HEK293 (cell line): ENCODE results near the gene SRSF12.

Experiments used
- CTCF ChIA-PET: fragments of 350-600 bp; formaldehyde crosslinking; extraction: SDS; loops from one replicate; lab custom pipeline; 2021; ENCODE audit warnings: antibody characterized with exemption; lab: Yijun Ruan, JAX
- POLR2A ChIA-PET: fragments of 300-600 bp; formaldehyde crosslinking; extraction: SDS; loops from one replicate; lab custom pipeline; 2020; ENCODE audit warnings: antibody characterized with exemption, inconsistent platforms; lab: Yijun Ruan, JAX
- H3K27ac ChIP-seq: fragments of 200-500 bp; sonication (Bioruptor generic); 2 replicates; pipeline ENCODE4 v1.5.1; 2014; ENCODE audit warnings: low read depth, low read length, control low read depth, inconsistent platforms; ENCODE audit errors: extremely low read depth
- H3K36me3 ChIP-seq, 2 experiments: fragments of 200-500 bp in 1 of 2; sonication (Bioruptor generic) in 1 of 2; 1 replicate in 1 of 2; 2 replicates in 1 of 2; pipeline ENCODE4 v1.5.1; 2014 to 2017; ENCODE audit warnings: inconsistent platforms in 2 of 2, low read length in 2 of 2; ENCODE audit not compliant: control insufficient read depth in 2 of 2, insufficient read depth in 1 of 2
- H3K4me1 ChIP-seq: fragments of 200-500 bp; sonication (Bioruptor generic); 2 replicates; pipeline ENCODE4 v1.5.1; 2014; ENCODE audit warnings: mild to moderate bottlenecking, low read length, inconsistent platforms; ENCODE audit not compliant: control insufficient read depth, insufficient read depth
- H3K4me3 ChIP-seq: 2 replicates; pipeline ENCODE4 v1.5.1; 2011; ENCODE audit warnings: low read depth, mild to moderate bottlenecking, control low read depth, low read length, moderate library complexity
- H3K9me3 ChIP-seq: fragments of 200-500 bp; sonication (Bioruptor generic); 2 replicates; pipeline ENCODE4 v1.5.1; 2014; ENCODE audit warnings: low read depth, low read length, inconsistent platforms; ENCODE audit not compliant: control insufficient read depth, insufficient read depth
- GLI4 ChIP-seq: fragments of 450-650 bp; formaldehyde crosslinking; IDR thresholded peaks from 2 replicates; pipeline ENCODE4 v1.5.1; 2016; ENCODE audit warnings: missing biosample characterization, missing genetic modification characterization
- GLIS1 ChIP-seq: fragments of 450-650 bp; formaldehyde crosslinking; IDR thresholded peaks from 2 replicates; pipeline ENCODE4 v1.5.1; 2016; ENCODE audit warnings: missing biosample characterization, missing genetic modification characterization
- GLIS2 ChIP-seq: fragments of 450-650 bp; formaldehyde crosslinking; IDR thresholded peaks from 2 replicates; pipeline ENCODE4 v1.5.1; 2016; ENCODE audit warnings: missing biosample characterization, missing genetic modification characterization
- PRDM1 ChIP-seq: fragments of 450-650 bp; formaldehyde crosslinking; IDR thresholded peaks from 2 replicates; pipeline ENCODE4; 2016; ENCODE audit warnings: missing biosample characterization, missing genetic modification characterization
- REPIN1 ChIP-seq: fragments of 450-650 bp; formaldehyde crosslinking; IDR thresholded peaks from 2 replicates; pipeline ENCODE4 v1.5.1; 2017; ENCODE audit warnings: missing biosample characterization, missing genetic modification characterization, low read depth
- ZNF157 ChIP-seq: fragments of 450-650 bp; formaldehyde crosslinking; IDR thresholded peaks from 2 replicates; pipeline ENCODE4 v1.5.1; 2016; ENCODE audit warnings: missing biosample characterization, missing genetic modification characterization
- ZNF2 ChIP-seq: fragments of 450-650 bp; formaldehyde crosslinking; IDR thresholded peaks from 2 replicates; pipeline ENCODE4 v1.5.1; 2016; ENCODE audit warnings: missing biosample characterization, missing genetic modification characterization
- ZNF202 ChIP-seq: fragments of 450-650 bp; formaldehyde crosslinking; IDR thresholded peaks from 2 replicates; pipeline ENCODE4 v1.5.1; 2016; ENCODE audit warnings: missing biosample characterization, missing genetic modification characterization, borderline replicate concordance
- ZNF311 ChIP-seq: fragments of 450-650 bp; formaldehyde crosslinking; IDR thresholded peaks from 2 replicates; pipeline ENCODE4 v1.5.1; 2017; ENCODE audit warnings: missing biosample characterization, missing genetic modification characterization, borderline replicate concordance
- ZNF366 ChIP-seq: fragments of 450-650 bp; formaldehyde crosslinking; conservative IDR thresholded peaks from 2 replicates; pipeline ENCODE4 v1.5.1; 2016; ENCODE audit warnings: missing biosample characterization, missing genetic modification characterization
- ZNF555 ChIP-seq: fragments of 450-650 bp; formaldehyde crosslinking; conservative IDR thresholded peaks from 2 replicates; pipeline ENCODE4 v1.5.1; 2017; ENCODE audit warnings: missing biosample characterization, mild to moderate bottlenecking, missing genetic modification characterization, inconsistent platforms
- ZNF561 ChIP-seq: fragments of 450-650 bp; IDR thresholded peaks from 2 replicates; pipeline ENCODE4 v1.5.1; 2018; ENCODE audit warnings: missing biosample characterization, missing genetic modification characterization, borderline replicate concordance
- ZNF600 ChIP-seq: fragments of 450-650 bp; formaldehyde crosslinking; IDR thresholded peaks from 2 replicates; pipeline ENCODE4 v1.5.1; 2016; ENCODE audit warnings: missing biosample characterization, missing genetic modification characterization
- ZNF660 ChIP-seq: fragments of 450-650 bp; IDR thresholded peaks from 2 replicates; pipeline ENCODE4 v1.5.1; 2018; ENCODE audit warnings: missing biosample characterization, mild to moderate bottlenecking, missing genetic modification characterization
- TF ChIP-seq, protein P1 (sequence below): fragments of 450-650 bp; formaldehyde crosslinking; IDR thresholded peaks from 2 replicates; pipeline ENCODE4 v1.5.1; 2016; ENCODE audit warnings: missing biosample characterization, missing genetic modification characterization
- TF ChIP-seq, protein P2 (sequence below): fragments of 450-650 bp; formaldehyde crosslinking; IDR thresholded peaks from 2 replicates; pipeline ENCODE4 v1.5.1; 2016; ENCODE audit warnings: missing biosample characterization, missing genetic modification characterization, borderline replicate concordance
- TF ChIP-seq, protein P3 (sequence below): fragments of 450-650 bp; formaldehyde crosslinking; IDR thresholded peaks from 2 replicates; pipeline ENCODE4 v1.5.1; 2016; ENCODE audit warnings: missing biosample characterization, missing genetic modification characterization

SRSF12 gene

DNA sequence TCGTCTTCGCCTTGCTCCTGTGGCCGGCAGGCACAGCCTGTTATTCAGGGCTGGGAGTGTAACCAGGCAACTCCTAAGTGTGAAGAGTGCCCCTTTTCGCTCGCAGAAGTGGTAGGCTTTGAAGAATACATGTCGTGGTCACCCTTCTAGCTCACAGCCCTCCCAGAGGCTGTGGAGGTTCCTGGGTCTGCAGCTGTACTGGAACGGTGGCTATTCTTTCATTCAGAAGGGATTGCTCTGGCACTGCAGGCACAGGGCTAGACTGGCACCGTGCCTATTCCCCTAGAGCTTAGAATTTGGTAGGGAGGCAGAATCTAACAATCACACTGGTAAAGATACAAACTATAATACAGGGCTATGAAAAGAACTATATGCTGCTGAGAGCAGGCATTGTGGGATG lies 1.1 kb upstream of the SRSF12 start:
- H3K4me3 ChIP-seq = no peak overlapping the region
- POLR2A ChIA-PET = interaction anchor here (1.9 to 5.7 kb wide), 2 partner anchors 26 to 36 kb away, joined by 7 to 84 read pairs; partner anchors contain the start of genes PM20D2 and PNRC1
- peaks cover under 1 to 3% of the 10 kb centered on the region in 2 experiments; a peak in 2 of 3 replicates for H3K36me3 ChIP-seq
- H3K4me1 ChIP-seq = peaks cover 3% of the 10 kb centered on the region; the same call in 1 of the 2 replicates
- H3K27ac ChIP-seq = no peak overlapping the region
- CTCF ChIA-PET = interaction anchor here (0.6 to 3.9 kb wide), 5 partner anchors 10 to 253 kb away, joined by 3 to 28 read pairs (median 4); no protein-coding TSS in a partner anchor
- no peaks in the 10 kb centered on the region for H3K9me3 ChIP-seq
- TF ChIP-seq ZNF600 (peak; percentile 31; the same call in 1 of the 2 replicates), ZNF555 (tag by site-specific recombination) (no peak), ZNF311 (no peak), GLI4 (tag by site-specific recombination) (no peak), GLIS2 (tag by site-specific recombination) (no peak)

DNA sequence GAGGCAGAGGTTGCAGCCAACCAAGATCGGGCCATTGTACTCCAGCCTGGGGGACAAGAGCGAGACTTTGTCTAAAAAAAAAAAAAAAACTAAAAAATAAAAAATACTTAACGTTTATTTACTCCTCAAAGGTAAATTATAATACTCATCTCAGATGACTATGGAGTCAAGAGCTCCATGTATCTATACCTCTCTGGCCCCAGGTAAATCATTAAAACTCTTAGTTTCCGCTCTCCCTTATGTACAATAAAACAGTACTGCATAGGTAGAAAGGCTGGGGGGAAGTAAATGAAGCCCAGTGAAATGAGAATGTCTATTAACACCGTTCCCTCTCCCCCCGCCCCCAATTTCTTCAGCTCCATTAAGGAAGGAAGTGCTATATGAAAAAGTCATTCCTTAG lies 1.2 kb downstream of the SRSF12 start:
- CTCF ChIA-PET = interaction anchor here (0.7 to 3.9 kb wide), 7 partner anchors 16 to 256 kb away, joined by 3 to 28 read pairs (median 4); no protein-coding TSS in a partner anchor

DNA sequence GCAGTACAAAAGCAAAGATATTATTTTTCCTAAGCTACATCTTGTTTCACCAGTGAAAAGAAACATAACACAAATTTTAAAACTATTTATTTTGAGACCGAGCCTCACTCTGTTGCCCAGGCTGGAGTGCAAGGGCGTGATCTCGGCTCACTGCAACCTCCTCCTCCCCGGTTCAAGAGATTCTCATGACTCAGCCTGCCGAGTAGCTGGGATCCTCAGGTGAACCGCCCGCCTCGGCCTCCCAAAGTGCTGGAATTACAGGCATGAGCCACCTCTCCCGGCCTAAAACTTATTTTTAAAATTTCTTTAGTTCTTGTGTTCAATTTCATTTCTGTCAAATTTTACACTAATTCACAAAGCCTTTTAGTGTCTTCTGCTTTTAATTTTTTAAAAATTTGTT lies 5.9 kb downstream of the SRSF12 start:
- POLR2A ChIA-PET = interaction anchor here (1.3 kb wide), 1 partner anchor 32 kb away, joined by 4 read pairs; the partner anchor contains the start of gene PNRC1
- CTCF ChIA-PET = interaction anchor here (0.5 to 2.0 kb wide), 5 partner anchors 10 to 186 kb away, joined by 3 to 9 read pairs (median 4); no protein-coding TSS in a partner anchor
- H3K4me3 ChIP-seq = no peak overlapping the region
- peaks cover 3% of the 10 kb centered on the region; the same call in 1 of the 2 replicates for H3K4me1 ChIP-seq
- H3K9me3 ChIP-seq = no peaks in the 10 kb centered on the region
- no peak overlapping the region for H3K27ac ChIP-seq
- TF ChIP-seq ZNF157 (tag by site-specific recombination) (no peak), REPIN1 (tag by site-specific recombination) (no peak), ZNF2 (tag by site-specific recombination) (no peak), ZNF366 (tag by site-specific recombination) (no peak), ZNF660 (tag by site-specific recombination) (no peak)
- TF ChIP-seq, protein P1, sequence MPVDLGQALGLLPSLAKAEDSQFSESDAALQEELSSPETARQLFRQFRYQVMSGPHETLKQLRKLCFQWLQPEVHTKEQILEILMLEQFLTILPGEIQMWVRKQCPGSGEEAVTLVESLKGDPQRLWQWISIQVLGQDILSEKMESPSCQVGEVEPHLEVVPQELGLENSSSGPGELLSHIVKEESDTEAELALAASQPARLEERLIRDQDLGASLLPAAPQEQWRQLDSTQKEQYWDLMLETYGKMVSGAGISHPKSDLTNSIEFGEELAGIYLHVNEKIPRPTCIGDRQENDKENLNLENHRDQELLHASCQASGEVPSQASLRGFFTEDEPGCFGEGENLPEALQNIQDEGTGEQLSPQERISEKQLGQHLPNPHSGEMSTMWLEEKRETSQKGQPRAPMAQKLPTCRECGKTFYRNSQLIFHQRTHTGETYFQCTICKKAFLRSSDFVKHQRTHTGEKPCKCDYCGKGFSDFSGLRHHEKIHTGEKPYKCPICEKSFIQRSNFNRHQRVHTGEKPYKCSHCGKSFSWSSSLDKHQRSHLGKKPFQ (tag by site-specific recombination) = no peak
- TF ChIP-seq, protein P2, sequence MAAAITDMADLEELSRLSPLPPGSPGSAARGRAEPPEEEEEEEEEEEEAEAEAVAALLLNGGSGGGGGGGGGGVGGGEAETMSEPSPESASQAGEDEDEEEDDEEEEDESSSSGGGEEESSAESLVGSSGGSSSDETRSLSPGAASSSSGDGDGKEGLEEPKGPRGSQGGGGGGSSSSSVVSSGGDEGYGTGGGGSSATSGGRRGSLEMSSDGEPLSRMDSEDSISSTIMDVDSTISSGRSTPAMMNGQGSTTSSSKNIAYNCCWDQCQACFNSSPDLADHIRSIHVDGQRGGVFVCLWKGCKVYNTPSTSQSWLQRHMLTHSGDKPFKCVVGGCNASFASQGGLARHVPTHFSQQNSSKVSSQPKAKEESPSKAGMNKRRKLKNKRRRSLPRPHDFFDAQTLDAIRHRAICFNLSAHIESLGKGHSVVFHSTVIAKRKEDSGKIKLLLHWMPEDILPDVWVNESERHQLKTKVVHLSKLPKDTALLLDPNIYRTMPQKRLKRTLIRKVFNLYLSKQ (tag by site-specific recombination) = no peak
- TF ChIP-seq, all 188 proteins: peak for 0
- H3K36me3 ChIP-seq = peaks cover 5 to 7% of the 10 kb centered on the region in 2 experiments; a peak in 2 of 3 replicates

More for the DNA sequence above, 1.2 kb downstream of the SRSF12 start:
- Histone ChIP-seq H3K9me3 (no peaks in the 10 kb centered on the region), H3K4me1 (peaks cover 3% of the 10 kb centered on the region; the same call in 1 of the 2 replicates), H3K4me3 (peak overlapping the region; percentile 58), H3K27ac (peak overlapping the region; percentile 65; the same call in 1 of the 2 replicates), H3K36me3 (peaks cover 5 to 7% of the 10 kb centered on the region in 2 experiments; a peak in 2 of 3 replicates)
- POLR2A ChIA-PET = interaction anchor here (0.6 to 5.7 kb wide), 6 partner anchors 14 to 153 kb away, joined by 3 to 84 read pairs (median 6); partner anchors contain the start of genes PM20D2, PNRC1 and RNGTT
- TF ChIP-seq ZNF561 (tag by site-specific recombination) (no peak), PRDM1 (tag by site-specific recombination) (peak; percentile 47; the same call in 1 of the 2 replicates), ZNF202 (tag by site-specific recombination) (no peak), GLIS1 (tag by site-specific recombination) (no peak)
- TF ChIP-seq, protein P3, sequence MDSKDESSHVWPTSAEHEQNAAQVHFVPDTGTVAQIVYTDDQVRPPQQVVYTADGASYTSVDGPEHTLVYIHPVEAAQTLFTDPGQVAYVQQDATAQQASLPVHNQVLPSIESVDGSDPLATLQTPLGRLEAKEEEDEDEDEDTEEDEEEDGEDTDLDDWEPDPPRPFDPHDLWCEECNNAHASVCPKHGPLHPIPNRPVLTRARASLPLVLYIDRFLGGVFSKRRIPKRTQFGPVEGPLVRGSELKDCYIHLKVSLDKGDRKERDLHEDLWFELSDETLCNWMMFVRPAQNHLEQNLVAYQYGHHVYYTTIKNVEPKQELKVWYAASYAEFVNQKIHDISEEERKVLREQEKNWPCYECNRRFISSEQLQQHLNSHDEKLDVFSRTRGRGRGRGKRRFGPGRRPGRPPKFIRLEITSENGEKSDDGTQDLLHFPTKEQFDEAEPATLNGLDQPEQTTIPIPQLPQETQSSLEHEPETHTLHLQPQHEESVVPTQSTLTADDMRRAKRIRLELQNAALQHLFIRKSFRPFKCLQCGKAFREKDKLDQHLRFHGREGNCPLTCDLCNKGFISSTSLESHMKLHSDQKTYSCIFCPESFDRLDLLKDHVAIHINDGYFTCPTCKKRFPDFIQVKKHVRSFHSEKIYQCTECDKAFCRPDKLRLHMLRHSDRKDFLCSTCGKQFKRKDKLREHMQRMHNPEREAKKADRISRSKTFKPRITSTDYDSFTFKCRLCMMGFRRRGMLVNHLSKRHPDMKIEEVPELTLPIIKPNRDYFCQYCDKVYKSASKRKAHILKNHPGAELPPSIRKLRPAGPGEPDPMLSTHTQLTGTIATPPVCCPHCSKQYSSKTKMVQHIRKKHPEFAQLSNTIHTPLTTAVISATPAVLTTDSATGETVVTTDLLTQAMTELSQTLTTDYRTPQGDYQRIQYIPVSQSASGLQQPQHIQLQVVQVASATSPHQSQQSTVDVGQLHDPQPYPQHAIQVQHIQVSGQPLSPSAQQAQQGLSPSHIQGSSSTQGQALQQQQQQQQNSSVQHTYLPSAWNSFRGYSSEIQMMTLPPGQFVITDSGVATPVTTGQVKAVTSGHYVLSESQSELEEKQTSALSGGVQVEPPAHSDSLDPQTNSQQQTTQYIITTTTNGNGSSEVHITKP = peak; percentile 65; the same call in 1 of the 2 replicates
